NCI-H1092 treated with DMSO at 0.1 percent for 48 hours (cell line): ENCODE measurements around the gene ARPP19.
"Not testable (repeated sequence)": the region's sequence is repeated elsewhere in the genome, so short reads cannot be mapped to it uniquely, and the experiment has no call there.

Experiments
- DNase-seq: peaks from one replicate; lab custom pipeline; 2025; lab: John Stamatoyannopoulos, UW

ARPP19 gene

DNA sequence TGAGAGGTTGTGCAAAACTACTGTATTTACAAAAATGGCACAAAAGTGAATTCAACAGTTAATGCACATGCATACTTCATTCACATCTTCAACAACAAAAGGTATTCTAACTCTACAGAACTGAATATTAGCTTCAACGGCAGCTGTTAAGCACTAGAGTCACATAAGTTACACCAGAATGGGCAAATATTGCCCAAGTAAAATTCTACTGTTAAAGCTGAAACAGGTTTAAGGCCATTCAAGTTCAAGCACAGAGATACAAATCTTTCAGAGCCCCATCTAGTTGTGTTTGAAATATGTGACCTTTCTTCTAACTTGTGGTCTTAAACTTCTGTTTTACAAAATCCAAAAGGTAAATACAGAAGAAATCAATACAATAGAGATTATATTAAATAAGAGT is 17.6 kb downstream of the ARPP19 start:
- DNase-seq, result not testable (repeated sequence)

GRCh38 chr15:52546031-52546751 is 22.6 kb downstream of the ARPP19 start:
- no peak for DNase-seq

DNA sequence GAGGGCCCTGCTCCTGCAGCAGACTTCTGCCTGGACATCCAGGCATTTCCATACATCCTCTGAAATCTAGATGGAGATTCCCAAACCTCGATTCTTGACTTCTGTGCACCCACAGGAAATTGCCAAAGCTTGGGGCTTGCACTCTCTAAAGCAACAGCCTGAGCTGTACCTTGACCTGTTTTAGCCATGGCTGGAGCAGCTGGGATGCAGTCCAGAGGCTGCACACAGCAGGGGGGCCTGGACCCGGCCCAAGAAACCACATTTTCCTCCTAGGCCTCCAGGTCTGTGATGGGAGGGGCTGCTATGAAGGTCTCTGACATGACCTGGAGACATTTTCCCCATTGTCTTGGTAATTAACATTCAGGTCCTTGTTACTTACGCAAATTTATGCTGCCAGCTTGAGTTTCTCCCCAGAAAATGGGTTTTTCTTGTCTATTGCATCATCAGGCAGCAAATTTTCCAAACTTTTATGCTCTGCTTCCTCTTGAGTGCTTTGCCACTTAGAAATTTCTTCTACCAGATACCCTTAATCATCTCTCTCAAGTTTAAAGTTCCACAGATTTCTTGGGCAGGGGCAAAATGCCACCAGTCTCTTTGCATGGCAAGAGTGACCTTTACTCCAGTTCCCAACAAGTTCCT is 28.3 kb downstream of the ARPP19 start:
- no peak for DNase-seq

DNA sequence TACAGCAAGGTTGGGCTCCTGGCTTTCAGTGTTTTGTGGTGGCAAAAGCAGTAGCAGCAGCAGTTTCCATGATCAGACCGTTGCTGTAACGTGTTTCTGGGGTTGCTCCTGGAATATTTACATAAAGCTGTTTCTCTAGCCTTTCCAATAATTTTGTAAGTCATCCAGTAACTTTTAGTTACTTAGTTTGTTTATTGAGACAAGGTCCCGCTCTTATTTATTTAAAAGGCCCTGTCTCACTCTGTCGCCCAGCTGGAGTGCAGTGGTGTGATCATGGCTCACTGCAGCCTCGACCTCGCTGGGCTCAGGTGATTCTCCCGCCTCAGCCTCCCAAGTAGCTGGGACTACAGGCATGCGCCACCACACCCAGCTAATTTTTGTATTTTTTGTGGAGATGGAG is 31.4 kb downstream of the ARPP19 start:
- DNase-seq, result no peak

DNA sequence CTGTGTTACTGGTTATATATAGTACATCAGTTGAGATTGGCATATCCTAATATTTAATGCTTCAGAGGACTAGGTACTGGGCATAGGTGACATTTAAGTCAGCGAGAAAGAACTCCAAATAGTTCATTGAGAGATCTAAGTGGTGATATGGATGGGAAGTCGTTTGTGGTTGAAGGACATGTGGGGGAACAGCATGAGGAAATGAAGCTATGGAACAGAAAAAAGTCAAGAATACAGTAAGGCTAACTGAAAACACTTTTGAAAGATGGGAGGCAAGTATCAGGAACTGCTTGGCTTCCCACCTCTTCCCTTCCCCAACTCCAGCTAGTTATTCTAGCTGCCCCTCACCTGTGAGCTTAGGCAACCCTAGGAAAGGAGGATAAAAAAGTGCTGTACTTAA is 36.4 kb downstream of the ARPP19 start:
- no peak for DNase-seq

DNA sequence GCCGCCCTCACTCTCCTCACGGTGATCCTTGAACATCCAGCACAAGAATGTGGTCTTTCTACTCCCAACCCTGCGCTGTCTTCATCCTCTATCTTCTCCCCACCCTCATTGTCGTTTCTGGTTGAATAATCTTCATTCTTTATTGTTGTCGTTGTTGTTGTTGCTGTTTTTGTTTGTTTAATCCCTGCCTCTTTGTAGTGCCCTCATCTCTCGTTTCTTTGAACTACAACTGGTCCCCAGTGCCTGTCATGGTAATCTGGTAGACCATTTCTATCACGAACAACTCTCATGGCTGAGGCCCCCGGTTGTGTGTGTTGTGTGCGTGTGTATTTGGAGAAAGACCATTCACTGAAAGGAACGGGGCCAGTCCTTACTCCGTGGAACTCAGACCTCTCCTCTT is 38.9 kb downstream of the ARPP19 start:
- no peak for DNase-seq

DNA sequence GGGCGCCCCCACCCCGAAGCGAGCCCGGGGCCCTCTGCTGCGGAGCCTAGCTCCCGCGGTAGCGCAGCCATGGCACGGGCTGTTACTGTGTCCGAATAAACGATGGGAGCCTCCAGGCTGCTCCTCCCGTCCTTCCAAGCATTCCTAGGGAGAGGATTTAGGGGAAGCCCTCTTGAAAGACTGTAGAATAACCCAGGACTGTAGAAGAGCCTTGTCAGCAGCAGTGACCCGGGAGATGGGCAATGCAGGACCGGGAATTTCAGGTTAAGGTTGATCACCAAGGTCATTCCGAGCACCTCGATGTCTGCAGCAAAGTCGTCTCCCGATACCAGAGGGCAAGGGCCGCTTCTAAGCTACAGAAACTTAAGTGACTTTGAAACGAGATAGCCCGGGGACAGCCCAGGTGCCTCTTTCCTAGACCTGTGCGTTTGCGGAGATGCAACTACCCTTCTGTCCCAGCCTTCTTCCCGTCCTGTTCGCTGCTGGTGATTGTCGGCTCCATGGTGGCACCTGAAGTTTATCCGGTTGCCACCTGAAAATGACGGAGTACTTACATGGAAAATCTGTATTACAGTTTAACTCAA is 39.4 kb downstream of the ARPP19 start:
- no peak for DNase-seq

- peak; percentile 63 for DNase-seq
Observed at GRCh38 chr15:52528564-52529340, 40.1 kb downstream of the ARPP19 start, which contains the start of gene MYO5A. MYO5A (minus strand) TSS chr15:52528880; CDS start chr15:52528806, 74 bp downstream.

DNA sequence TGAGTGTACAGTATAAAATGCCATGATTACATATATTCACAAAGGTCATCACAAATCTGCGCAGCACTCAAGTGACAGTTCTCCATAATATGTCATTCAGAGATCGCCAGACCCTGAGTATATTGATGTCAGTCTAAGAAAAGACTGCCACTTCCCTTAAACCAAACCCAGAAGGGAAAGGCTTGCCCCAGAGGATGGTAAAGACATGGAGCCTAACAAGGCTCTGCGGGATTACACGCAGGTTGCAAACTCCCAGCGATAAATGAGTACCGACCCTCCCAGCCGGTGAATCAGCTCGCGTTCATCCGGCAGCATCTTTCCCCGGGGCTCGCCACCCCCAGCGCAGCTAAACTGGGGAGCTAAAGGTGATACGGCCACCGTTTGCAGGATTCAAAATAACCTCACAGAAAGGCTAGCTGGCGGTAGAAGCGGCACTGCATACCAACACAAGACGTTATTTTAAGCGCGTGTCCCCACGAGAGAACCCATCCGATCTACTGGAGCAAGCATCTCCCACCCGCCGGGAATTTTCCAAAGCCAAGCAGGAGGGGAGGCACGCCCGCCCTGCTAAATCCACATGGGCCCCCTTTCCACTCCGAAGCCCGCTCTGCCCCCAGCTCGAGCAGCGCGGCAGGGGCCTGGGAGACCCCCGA is 40.8 kb downstream of the ARPP19 start:
- DNase-seq, result no peak

DNA sequence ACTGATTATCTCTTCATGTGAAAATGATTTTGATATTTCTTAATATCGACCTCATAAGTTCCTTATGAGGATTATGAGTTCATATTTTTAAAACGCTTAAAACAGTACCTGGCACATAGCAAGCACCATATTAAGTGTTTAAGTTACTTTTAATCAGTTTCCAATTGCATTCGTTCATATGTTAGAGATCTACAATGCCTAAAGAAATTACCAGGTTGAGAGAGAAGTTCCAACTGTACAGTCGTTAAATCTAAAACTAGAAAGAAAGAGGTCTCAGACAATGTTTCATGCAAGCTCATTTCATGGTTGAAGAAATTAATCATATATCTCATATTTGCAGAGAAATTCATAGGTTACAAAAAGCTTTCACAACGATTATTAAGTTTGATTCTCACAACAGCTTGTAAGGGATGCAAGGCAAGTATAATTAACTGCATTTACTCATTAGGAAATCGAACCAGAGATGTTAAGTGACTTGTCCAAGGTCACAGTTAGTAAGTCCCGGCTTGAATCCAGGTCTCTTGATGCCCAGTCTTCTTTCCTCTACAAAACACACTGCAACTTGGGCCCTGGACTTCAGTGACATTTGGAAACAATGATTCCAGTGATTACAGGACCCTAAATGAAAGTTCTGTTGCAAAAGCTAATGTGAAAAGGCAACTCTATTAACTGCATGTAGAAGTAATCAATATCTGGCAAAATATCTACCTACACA is 41.5 kb downstream of the ARPP19 start:
- no peak for DNase-seq

DNA sequence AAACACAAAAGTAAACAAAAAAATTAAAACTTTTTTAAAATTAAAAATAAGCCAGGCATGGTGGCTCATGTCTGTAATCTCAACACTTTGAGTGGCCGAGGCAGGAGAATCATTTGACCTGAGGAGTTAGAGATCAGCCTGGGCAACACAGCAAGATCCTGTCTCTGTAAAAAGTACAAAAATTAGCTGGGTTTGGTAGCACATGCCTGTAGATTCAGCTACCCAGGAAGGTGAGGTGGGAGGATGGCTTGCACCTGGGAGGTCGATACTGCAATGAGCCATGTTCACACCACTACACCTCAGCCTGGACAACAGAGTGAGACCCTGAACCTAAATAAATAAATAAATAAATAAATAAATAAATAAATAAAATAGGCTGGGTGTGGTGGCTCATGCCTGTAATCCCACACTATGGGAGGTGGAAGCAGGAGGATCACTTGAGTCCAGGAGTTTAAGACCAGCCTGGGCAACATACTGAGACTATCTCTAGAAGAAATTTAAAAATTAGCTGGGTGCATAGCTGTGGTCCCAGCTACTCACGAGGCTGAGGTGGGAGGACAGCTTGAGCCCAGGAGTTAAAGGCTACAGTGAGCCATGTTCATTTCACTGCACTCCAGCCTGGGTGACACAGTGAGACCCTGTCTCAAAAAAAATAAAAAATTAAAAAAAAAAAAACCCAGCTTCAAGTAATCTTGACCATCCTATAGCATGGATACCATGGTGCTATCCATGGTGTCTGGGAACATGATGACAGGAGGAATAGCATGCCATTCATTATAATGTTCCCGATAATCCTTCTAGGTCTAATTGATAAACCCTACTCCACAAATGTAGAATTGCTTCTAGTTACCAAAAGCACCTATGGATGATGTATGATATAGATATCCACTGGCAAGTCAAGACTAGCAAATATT is 44.4 kb downstream of the ARPP19 start:
- DNase-seq, result no peak

- no peak for DNase-seq
Observed at GRCh38 chr15:52523647-52524046, 45.2 kb downstream of the ARPP19 start.

DNA sequence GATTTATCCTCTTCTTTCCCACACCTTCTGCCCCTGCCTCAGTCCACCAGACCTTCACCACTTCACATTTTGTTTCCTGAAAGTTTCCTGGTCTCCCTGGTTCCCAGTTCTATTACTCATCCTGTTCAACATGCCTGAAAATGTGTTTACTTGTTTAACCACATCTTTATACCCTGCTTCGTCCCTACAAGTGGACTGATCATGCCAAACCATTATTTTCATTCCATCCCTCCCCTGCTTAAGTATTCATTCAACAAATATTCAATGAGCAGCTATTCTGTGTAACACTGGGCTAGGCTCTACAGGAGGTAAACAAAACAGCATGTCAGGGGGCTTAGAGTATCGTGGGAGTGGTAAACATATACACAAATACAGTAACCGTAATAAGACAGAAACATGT is 45.6 kb downstream of the ARPP19 start:
- DNase-seq, result no peak

DNA sequence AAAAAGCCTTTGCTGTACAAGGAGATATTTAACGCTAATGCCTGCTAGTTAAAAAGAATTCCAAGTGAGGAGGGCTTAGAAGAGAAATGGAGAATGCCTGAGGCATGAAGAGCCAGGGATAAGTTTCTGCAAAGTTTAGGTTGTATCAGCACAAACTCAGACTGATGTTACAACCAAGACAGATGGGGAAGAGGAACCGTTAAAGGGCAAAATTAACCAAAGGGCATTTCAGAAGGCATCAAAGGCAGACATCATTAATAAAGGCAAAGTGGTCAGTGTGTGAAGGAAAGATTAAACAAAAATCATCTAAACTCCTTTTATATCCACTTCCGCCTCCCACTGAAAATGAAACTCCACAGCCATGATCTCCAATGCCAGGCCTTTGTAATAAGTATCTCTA is 47.1 kb downstream of the ARPP19 start:
- no peak for DNase-seq

- DNase-seq, result no peak
Observed at GRCh38 chr15:52520421-52520820, 48.4 kb downstream of the ARPP19 start.

DNA sequence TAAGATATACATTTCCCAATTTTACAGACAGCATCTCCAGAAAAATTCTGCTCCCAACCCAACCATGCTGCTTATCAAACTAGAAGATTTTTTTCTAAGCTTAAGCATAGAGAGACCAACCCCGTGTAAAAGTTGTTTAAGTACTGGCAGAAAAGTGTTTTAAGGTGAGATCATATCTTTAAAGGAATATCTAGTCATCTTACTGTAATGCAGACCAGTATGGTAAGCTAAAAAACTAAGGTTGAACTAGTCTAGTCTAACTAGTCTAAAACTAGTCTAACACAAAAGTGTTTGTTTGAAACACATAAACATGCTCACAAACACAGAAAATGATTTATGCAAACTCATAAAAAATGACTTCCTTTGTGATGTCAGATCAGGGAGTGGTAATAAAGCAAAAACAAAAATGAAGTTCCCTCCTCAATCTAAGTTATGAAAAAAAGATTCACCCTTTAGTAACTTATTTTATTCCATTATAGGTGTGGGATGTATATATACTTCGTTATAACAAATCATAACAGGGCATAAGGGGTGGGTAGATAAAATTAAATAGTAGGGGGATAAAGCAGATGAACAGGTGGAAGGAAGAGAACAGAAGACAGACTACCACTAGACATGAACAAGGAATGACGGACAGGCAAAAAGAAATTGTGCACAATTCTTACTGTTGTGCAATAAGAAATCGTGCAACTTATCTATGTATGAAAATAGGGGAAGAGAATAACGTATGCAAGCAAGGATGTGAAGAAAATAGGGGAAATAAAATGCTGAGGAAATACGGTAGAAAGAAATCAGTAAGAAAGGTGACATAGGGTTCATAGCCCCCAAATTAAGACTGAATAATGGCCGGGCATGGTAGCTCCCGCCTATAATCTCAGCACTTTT is 50.1 kb downstream of the ARPP19 start:
- no peak for DNase-seq

- no peak for DNase-seq
Observed at GRCh38 chr15:52517014-52517413, 51.8 kb downstream of the ARPP19 start.

- no peak for DNase-seq
Observed at GRCh38 chr15:52515343-52515742, 53.5 kb downstream of the ARPP19 start.

DNA sequence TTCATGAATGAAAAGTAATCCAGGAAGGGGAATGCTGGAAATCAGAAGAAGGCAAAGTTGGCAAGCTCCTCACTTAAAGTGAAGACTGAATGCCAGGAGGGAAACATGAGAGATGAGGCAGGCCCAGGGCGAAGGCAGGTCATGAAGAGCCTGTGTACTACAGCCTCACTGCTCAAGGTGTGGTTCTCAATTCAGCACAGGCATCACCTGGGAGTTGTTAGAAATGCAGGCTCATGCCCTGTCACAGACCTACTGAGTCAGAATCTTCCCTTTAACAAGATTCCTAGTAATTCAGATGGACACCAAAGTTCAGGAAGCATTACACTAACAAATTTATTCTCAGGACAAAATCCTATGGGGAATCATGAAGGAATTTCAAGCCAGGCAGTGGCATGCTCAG is 54.3 kb downstream of the ARPP19 start:
- no peak for DNase-seq
